Heart left ventricle (tissue), 13 donors: ENCODE measurements around the gene EIF4G1.

Experiments used
- CTCF ChIP-seq, 12 donors: fragments of 200-600 bp; sonication (generic) in 4 of 12; IDR thresholded peaks; one replicate each; pipeline versions ENCODE4 v1.5.0 to v1.8.0; 2018 to 2022; ENCODE audit warnings: antibody characterized with exemption in 12 of 12, mild to moderate bottlenecking in 5 of 12
- POLR2A ChIP-seq, 2 donors: fragments of 450-650 bp; IDR thresholded peaks; one replicate each; pipeline ENCODE4 v1.6.1; 2017; ENCODE audit warnings: antibody characterized with exemption in 2 of 2, mild to moderate bottlenecking in 2 of 2, moderate library complexity in 2 of 2
- donor health status: ischemic (EF 13 %, LVEDD 7.1; RV severe dilation, severe dysfunction).
- donor health status: DM: no; HTN: yes; CAD: no.
- donor health status: DM: no; HTN: no; CAD: no.
- donor health status: ischemic (EF 25% LVEDD 6.9; RV normal size, moderate dysfunction).
- donor health status: ischemic (EF 25% LVEDD 5.7; RV mildly dilated, moderate dysfunction).
- donor health status: ischemic (EF 35%, LVEDD 5.7; RV mildly dilated, moderate dysfunction).
- donor health status: nonischemic (EF 11% LVEDD 7.7; RV severe dilation, severe dysfunction).
- donor health status: DM: yes; HTN: yes; CAD: no.
- donor health status: PGD.
- donor health status: ischemic (EF 29% LVEDD 5.4; RV normal size, mild dysfunction).
- donor health status: nonischemic (EF 23%, LVEDD 6.1; RV moderate dilation, normal function).

GRCh38 chr3:184323696-184324095, 9.3 kb downstream of the EIF4G1 start:
- no peak for TF ChIP-seq CTCF (IDR thresholded peaks at IDR 0.05)
- TF ChIP-seq POLR2A (IDR thresholded peaks at IDR 0.05) = no peak
